Measurements from ENCODE around the gene SIGLEC1.

SIGLEC1 gene

DNA sequence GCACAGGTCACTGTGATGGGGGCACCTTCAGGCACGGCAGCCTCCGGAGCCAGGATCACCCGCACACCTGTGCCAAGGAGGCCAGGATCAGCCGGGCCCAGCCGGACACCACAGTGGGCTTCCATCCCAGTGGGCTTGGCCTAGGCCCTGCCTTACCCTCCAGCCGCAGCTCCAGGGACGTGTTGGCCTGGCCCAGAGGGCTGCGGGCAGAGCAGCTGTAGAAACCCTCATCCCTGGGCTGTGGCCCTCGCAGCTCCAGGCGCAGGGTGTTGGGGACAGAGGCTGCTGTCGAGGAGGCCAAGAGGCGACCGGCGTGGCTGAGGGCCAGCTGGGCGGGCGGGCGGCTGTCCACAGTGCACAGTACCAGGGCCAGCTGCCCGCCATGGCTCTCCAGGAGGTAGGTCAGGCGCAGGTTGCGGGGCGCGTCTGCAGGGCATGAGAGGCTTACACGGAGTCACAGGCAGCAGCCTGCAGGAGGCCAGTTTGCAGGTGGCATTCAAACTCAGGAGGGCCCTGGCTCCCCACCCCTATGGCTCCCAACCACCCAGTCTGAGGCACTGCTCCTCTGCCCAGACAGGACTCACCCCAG is 19.6 kb downstream of the SIGLEC1 start:
- no peak for ATAC-seq
- TF ChIP-seq, protein P1, sequence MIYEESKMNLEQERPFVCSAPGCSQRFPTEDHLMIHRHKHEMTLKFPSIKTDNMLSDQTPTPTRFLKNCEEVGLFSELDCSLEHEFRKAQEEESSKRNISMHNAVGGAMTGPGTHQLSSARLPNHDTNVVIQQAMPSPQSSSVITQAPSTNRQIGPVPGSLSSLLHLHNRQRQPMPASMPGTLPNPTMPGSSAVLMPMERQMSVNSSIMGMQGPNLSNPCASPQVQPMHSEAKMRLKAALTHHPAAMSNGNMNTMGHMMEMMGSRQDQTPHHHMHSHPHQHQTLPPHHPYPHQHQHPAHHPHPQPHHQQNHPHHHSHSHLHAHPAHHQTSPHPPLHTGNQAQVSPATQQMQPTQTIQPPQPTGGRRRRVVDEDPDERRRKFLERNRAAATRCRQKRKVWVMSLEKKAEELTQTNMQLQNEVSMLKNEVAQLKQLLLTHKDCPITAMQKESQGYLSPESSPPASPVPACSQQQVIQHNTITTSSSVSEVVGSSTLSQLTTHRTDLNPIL (CRISPR knock-in tag; IDR thresholded peaks at IDR 0.05; ENCODE audit: low read depth): no peak

DNA sequence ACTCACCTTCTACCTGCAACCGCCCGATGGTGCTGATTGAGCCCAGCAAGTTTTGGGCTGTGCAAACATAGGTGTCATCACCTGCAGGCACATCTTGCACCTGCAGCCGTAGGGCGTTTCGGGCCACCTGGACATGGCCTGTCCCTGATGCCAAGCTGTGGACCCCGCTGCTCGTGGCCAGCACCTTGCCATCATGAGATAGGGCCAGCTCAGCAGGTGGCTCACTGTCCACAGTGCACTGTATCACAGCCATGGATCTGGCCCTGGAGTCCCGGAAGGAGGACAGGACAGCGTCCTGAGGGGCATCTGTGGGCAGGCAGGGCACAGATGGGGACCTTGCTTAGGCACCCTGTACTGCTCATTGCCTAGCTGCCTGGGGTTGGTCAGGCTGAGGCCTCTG is 20.5 kb downstream of the SIGLEC1 start:
- TF ChIP-seq ARNTL (CRISPR knock-in tag; IDR thresholded peaks at IDR 0.05; ENCODE audit: borderline replicate concordance, low read depth) (no peak), ZNF565 (CRISPR knock-in tag; conservative IDR thresholded peaks at IDR 0.05; ENCODE audit: low read depth) (no peak), PPARA (CRISPR knock-in tag; IDR thresholded peaks at IDR 0.05; ENCODE audit: borderline replicate concordance) (no peak), ZNF8 (CRISPR knock-in tag; IDR thresholded peaks at IDR 0.05) (no peak), CSDC2 (CRISPR knock-in tag; IDR thresholded peaks at IDR 0.05) (no peak), TCF4 (CRISPR knock-in tag; IDR thresholded peaks at IDR 0.05; ENCODE audit: borderline replicate concordance) (no peak), BACH2 (CRISPR knock-in tag; IDR thresholded peaks at IDR 0.05; ENCODE audit: borderline replicate concordance) (no peak), OSR1 (CRISPR knock-in tag; IDR thresholded peaks at IDR 0.05) (no peak), GLIS3 (CRISPR knock-in tag; IDR thresholded peaks at IDR 0.05) (no peak), ZNF70 (CRISPR knock-in tag; IDR thresholded peaks at IDR 0.05) (no peak), SNAI2 (CRISPR knock-in tag; IDR thresholded peaks at IDR 0.05) (no peak), TOX (CRISPR knock-in tag; IDR thresholded peaks at IDR 0.05; ENCODE audit: borderline replicate concordance) (no peak), ZFP30 (CRISPR knock-in tag; IDR thresholded peaks at IDR 0.05) (no peak), RARB (CRISPR knock-in tag; IDR thresholded peaks at IDR 0.05) (no peak)
- TF ChIP-seq, protein P1 (CRISPR knock-in tag; IDR thresholded peaks at IDR 0.05; ENCODE audit: low read depth): no peak
- TF ChIP-seq, protein P2, sequence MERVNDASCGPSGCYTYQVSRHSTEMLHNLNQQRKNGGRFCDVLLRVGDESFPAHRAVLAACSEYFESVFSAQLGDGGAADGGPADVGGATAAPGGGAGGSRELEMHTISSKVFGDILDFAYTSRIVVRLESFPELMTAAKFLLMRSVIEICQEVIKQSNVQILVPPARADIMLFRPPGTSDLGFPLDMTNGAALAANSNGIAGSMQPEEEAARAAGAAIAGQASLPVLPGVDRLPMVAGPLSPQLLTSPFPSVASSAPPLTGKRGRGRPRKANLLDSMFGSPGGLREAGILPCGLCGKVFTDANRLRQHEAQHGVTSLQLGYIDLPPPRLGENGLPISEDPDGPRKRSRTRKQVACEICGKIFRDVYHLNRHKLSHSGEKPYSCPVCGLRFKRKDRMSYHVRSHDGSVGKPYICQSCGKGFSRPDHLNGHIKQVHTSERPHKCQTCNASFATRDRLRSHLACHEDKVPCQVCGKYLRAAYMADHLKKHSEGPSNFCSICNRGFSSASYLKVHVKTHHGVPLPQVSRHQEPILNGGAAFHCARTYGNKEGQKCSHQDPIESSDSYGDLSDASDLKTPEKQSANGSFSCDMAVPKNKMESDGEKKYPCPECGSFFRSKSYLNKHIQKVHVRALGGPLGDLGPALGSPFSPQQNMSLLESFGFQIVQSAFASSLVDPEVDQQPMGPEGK (CRISPR knock-in tag; IDR thresholded peaks at IDR 0.05; ENCODE audit: borderline replicate concordance): no peak
- TF ChIP-seq, protein P3, sequence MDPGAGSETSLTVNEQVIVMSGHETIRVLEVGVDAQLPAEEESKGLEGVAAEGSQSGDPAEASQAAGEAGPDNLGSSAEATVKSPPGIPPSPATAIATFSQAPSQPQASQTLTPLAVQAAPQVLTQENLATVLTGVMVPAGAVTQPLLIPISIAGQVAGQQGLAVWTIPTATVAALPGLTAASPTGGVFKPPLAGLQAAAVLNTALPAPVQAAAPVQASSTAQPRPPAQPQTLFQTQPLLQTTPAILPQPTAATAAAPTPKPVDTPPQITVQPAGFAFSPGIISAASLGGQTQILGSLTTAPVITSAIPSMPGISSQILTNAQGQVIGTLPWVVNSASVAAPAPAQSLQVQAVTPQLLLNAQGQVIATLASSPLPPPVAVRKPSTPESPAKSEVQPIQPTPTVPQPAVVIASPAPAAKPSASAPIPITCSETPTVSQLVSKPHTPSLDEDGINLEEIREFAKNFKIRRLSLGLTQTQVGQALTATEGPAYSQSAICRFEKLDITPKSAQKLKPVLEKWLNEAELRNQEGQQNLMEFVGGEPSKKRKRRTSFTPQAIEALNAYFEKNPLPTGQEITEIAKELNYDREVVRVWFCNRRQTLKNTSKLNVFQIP (CRISPR knock-in tag; IDR thresholded peaks at IDR 0.05; ENCODE audit: borderline replicate concordance, low read depth): no peak

DNA sequence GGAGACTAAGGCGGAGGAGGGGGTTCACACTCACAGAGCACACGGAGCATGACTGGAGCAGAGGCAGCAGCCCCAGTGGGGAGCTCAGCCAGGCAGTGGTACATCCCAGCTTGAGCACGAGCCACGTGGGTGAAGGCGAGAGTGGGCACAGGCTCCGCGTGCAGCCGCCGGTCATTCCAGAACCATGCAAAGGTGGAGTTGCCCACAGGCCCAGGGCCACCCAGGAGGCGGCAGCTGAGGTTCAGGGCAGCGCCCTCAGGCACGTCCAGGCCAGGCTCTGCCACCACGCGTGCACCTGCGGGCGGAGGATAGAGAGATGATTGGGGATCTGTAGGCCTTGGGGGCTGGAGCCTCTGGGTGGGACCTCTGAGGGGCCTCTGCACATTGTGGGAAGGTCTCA is 21.1 kb downstream of the SIGLEC1 start:
- ATAC-seq: no peak
- TF ChIP-seq ESRRG (CRISPR knock-in tag; IDR thresholded peaks at IDR 0.05) (no peak), PPARA (CRISPR knock-in tag; IDR thresholded peaks at IDR 0.05; ENCODE audit: borderline replicate concordance) (no peak), ZNF70 (CRISPR knock-in tag; IDR thresholded peaks at IDR 0.05) (no peak), TCF4 (CRISPR knock-in tag; IDR thresholded peaks at IDR 0.05; ENCODE audit: borderline replicate concordance) (no peak), TOX (CRISPR knock-in tag; IDR thresholded peaks at IDR 0.05; ENCODE audit: borderline replicate concordance) (no peak), BACH2 (CRISPR knock-in tag; IDR thresholded peaks at IDR 0.05; ENCODE audit: borderline replicate concordance) (no peak), ZC3H10 (CRISPR knock-in tag; IDR thresholded peaks at IDR 0.05) (no peak), ISL1 (CRISPR knock-in tag; IDR thresholded peaks at IDR 0.05) (no peak), CSDC2 (CRISPR knock-in tag; IDR thresholded peaks at IDR 0.05) (no peak), SNAI2 (CRISPR knock-in tag; IDR thresholded peaks at IDR 0.05) (no peak), ARNTL (CRISPR knock-in tag; IDR thresholded peaks at IDR 0.05; ENCODE audit: borderline replicate concordance, low read depth) (no peak), OSR1 (CRISPR knock-in tag; IDR thresholded peaks at IDR 0.05) (no peak), ZFP30 (CRISPR knock-in tag; IDR thresholded peaks at IDR 0.05) (no peak), ZNF565 (CRISPR knock-in tag; conservative IDR thresholded peaks at IDR 0.05; ENCODE audit: low read depth) (no peak)
- TF ChIP-seq, protein P4, sequence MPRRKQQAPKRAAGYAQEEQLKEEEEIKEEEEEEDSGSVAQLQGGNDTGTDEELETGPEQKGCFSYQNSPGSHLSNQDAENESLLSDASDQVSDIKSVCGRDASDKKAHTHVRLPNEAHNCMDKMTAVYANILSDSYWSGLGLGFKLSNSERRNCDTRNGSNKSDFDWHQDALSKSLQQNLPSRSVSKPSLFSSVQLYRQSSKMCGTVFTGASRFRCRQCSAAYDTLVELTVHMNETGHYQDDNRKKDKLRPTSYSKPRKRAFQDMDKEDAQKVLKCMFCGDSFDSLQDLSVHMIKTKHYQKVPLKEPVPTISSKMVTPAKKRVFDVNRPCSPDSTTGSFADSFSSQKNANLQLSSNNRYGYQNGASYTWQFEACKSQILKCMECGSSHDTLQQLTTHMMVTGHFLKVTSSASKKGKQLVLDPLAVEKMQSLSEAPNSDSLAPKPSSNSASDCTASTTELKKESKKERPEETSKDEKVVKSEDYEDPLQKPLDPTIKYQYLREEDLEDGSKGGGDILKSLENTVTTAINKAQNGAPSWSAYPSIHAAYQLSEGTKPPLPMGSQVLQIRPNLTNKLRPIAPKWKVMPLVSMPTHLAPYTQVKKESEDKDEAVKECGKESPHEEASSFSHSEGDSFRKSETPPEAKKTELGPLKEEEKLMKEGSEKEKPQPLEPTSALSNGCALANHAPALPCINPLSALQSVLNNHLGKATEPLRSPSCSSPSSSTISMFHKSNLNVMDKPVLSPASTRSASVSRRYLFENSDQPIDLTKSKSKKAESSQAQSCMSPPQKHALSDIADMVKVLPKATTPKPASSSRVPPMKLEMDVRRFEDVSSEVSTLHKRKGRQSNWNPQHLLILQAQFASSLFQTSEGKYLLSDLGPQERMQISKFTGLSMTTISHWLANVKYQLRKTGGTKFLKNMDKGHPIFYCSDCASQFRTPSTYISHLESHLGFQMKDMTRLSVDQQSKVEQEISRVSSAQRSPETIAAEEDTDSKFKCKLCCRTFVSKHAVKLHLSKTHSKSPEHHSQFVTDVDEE (CRISPR knock-in tag; IDR thresholded peaks at IDR 0.05): no peak
- TF ChIP-seq, protein P5, sequence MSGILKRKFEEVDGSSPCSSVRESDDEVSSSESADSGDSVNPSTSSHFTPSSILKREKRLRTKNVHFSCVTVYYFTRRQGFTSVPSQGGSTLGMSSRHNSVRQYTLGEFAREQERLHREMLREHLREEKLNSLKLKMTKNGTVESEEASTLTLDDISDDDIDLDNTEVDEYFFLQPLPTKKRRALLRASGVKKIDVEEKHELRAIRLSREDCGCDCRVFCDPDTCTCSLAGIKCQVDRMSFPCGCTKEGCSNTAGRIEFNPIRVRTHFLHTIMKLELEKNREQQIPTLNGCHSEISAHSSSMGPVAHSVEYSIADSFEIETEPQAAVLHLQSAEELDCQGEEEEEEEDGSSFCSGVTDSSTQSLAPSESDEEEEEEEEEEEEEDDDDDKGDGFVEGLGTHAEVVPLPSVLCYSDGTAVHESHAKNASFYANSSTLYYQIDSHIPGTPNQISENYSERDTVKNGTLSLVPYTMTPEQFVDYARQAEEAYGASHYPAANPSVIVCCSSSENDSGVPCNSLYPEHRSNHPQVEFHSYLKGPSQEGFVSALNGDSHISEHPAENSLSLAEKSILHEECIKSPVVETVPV (CRISPR knock-in tag; IDR thresholded peaks at IDR 0.05): no peak
- TF ChIP-seq, protein P2 (CRISPR knock-in tag; IDR thresholded peaks at IDR 0.05; ENCODE audit: borderline replicate concordance): no peak

More for the DNA sequence above, 20.5 kb downstream of the SIGLEC1 start:
- ATAC-seq: no peak

All from SK-N-SH treated with all-trans-retinoic acid at 6 μM for 48 hours (cell line).